Tibial nerve (tissue), 4 donors: ENCODE data around the gene RCAN1. TPM values are rescaled to one million over a fixed set of nuclear protein-coding genes. Genes with fewer than 3 reads are reported as not detected.
A peak's percentile ranks its signal among the peaks of the same experiment; 100 is the strongest.

Experiments used
- DNase-seq, 2 donors: peaks; one replicate each; pipeline ENCODE4 v3.0.0-alpha.2; 2019; ENCODE audit warnings: low spot score in 2 of 2
- H3K27ac ChIP-seq, 4 donors: fragments of 200-600 bp; sonication (generic) in 3 of 4; one replicate each; pipeline ENCODE4 v1.5.1; 2017 to 2019; ENCODE audit warnings: mild to moderate bottlenecking in 1 of 4
- H3K27me3 ChIP-seq, 2 donors: fragments of 200-600 bp; sonication (generic) in 1 of 2; one replicate each; pipeline versions ENCODE4 v1.5.1 to v1.6.0; 2017 to 2019
- H3K36me3 ChIP-seq, 3 donors: fragments of 200-600 bp; sonication (generic); one replicate each; pipeline ENCODE4 v1.5.1; 2018 to 2019
- H3K4me1 ChIP-seq, 4 donors: fragments of 200-600 bp; sonication (generic) in 3 of 4; one replicate each; pipeline ENCODE4 v1.5.1; 2017 to 2019
- H3K4me3 ChIP-seq, 4 donors: fragments of 200-600 bp; sonication (generic) in 3 of 4; one replicate each; pipeline ENCODE4 v1.5.1; 2017 to 2019; ENCODE audit warnings: mild to moderate bottlenecking in 1 of 4, moderate library complexity in 1 of 4
- H3K9me3 ChIP-seq, 4 donors: fragments of 200-600 bp; sonication (generic) in 3 of 4; one replicate each; pipeline ENCODE4 v1.5.1; 2017 to 2019
- CTCF ChIP-seq, 5 experiments: fragments of 200-600 bp in 3 of 5; fragments of 450-650 bp in 2 of 5; sonication (generic) in 3 of 5; IDR thresholded peaks; one replicate each; pipeline ENCODE4 v1.5.1; 2016 to 2019; ENCODE audit warnings: antibody characterized with exemption in 5 of 5, mild to moderate bottlenecking in 3 of 5, moderate library complexity in 2 of 5
- EP300 ChIP-seq, 2 donors: sonication (generic); formaldehyde crosslinking; IDR thresholded peaks; one replicate each; pipeline ENCODE4 v1.6.1; 2017; ENCODE audit warnings: antibody characterized with exemption in 2 of 2, mild to moderate bottlenecking in 1 of 2
- POLR2A ChIP-seq, 2 donors: fragments of 450-650 bp; IDR thresholded peaks; one replicate each; pipeline ENCODE4 v1.6.1; 2017; ENCODE audit warnings: antibody characterized with exemption in 2 of 2, mild to moderate bottlenecking in 2 of 2, moderate library complexity in 2 of 2
- WGBS, 2 donors: methylation state at CpG; one replicate each; pipeline ENCODE4 v1.1.5; 2018; 5-methylcytosine and 5-hydroxymethylcytosine counted together
- total RNA-seq, 4 donors: library from RNA; depleted of rRNA; stranded (reverse); fragments of >200 nt; gene quantifications; one replicate each; pipeline ENCODE4 v1.1.0, GENCODE V29; 2016

The RCAN1 gene
- total RNA-seq, 4 donors from 2014 or later = 51.8 to 71.2 (median 66.7) TPM

GRCh38 chr21:34523019-34523555 lies 91.8 kb downstream of the RCAN1 start:
- TF ChIP-seq POLR2A (IDR thresholded peaks at IDR 0.05) (no peak), CTCF (IDR thresholded peaks at IDR 0.05) (no peak), EP300 (IDR thresholded peaks at IDR 0.05) (no peak)
- H3K4me3 ChIP-seq = no peak overlapping the region
- peak overlapping the region in 3 of 4 donors; percentile 42 to 93 (median 90) for H3K27ac ChIP-seq
- H3K4me1 ChIP-seq = peaks cover 0 to 80% (median 35%) of the 10 kb centered on the region in 4 donors
- no peaks in the 10 kb centered on the region for H3K27me3 ChIP-seq
- peaks cover 0 to 44% (median 0%) of the 10 kb centered on the region in 3 donors for H3K36me3 ChIP-seq
- WGBS, 2 donors = 92% methylated on average over 6 to 7 of the region's 7 CpGs
- DNase-seq = no peak
- no peaks in the 10 kb centered on the region for H3K9me3 ChIP-seq

- peak overlapping the region in 3 of 4 donors; percentile 42 to 90 (median 54) for H3K27ac ChIP-seq
- H3K4me3 ChIP-seq = no peak overlapping the region
- peaks cover 0 to 77% (median 31%) of the 10 kb centered on the region in 4 donors for H3K4me1 ChIP-seq
- WGBS, 2 donors = 31 to 53% methylated on average over 6 of the region's 6 CpGs
- H3K27me3 ChIP-seq = no peaks in the 10 kb centered on the region
- no peaks in the 10 kb centered on the region for H3K9me3 ChIP-seq
- H3K36me3 ChIP-seq = peaks cover 0 to 52% (median 0%) of the 10 kb centered on the region in 3 donors
- no peak for DNase-seq
- TF ChIP-seq POLR2A (IDR thresholded peaks at IDR 0.05) (no peak), EP300 (IDR thresholded peaks at IDR 0.05) (no peak), CTCF (IDR thresholded peaks at IDR 0.05) (no peak)
These were observed 92.6 kb downstream of the RCAN1 start for GRCh38 chr21:34522284-34522683.

GRCh38 chr21:34521561-34521960 lies 93.4 kb downstream of the RCAN1 start:
- H3K36me3 ChIP-seq = peaks cover 0 to 58% (median 0%) of the 10 kb centered on the region in 3 donors
- no peaks in the 10 kb centered on the region for H3K27me3 ChIP-seq
- no peak for DNase-seq
- peaks cover 0 to 74% (median 29%) of the 10 kb centered on the region in 4 donors for H3K4me1 ChIP-seq
- 97 to 98% methylated on average over 7 of the region's 7 CpGs for WGBS, 2 donors
- H3K27ac ChIP-seq = peak overlapping the region in 2 of 4 donors; percentile 46 to 90
- H3K9me3 ChIP-seq = no peaks in the 10 kb centered on the region
- TF ChIP-seq POLR2A (IDR thresholded peaks at IDR 0.05) (no peak), CTCF (IDR thresholded peaks at IDR 0.05) (no peak)
- H3K4me3 ChIP-seq = no peak overlapping the region

- Histone ChIP-seq H3K4me3 (no peak overlapping the region), H3K27ac (peak overlapping the region in 2 of 4 donors; percentile 46 to 90), H3K27me3 (no peaks in the 10 kb centered on the region), H3K36me3 (peaks cover 0 to 60% (median 0%) of the 10 kb centered on the region in 3 donors), H3K4me1 (peaks cover 0 to 75% (median 27%) of the 10 kb centered on the region in 4 donors), H3K9me3 (no peaks in the 10 kb centered on the region)
- TF ChIP-seq CTCF (IDR thresholded peaks at IDR 0.05) = no peak
- TF ChIP-seq EP300 (IDR thresholded peaks at IDR 0.05) = no peak
- no peak for TF ChIP-seq POLR2A (IDR thresholded peaks at IDR 0.05)
- DNase-seq = no peak
- WGBS, 2 donors = 84 to 86% methylated on average over 20 of the region's 20 CpGs
These were observed 94.0 kb downstream of the RCAN1 start for GRCh38 chr21:34520764-34521508.

GRCh38 chr21:34520281-34520680 lies 94.6 kb downstream of the RCAN1 start:
- H3K27ac ChIP-seq = peak overlapping the region in 2 of 4 donors; percentile 46
- no peak for DNase-seq
- peaks cover 0 to 63% (median 0%) of the 10 kb centered on the region in 3 donors for H3K36me3 ChIP-seq
- no peak for TF ChIP-seq CTCF (IDR thresholded peaks at IDR 0.05)
- TF ChIP-seq EP300 (IDR thresholded peaks at IDR 0.05) = no peak
- TF ChIP-seq POLR2A (IDR thresholded peaks at IDR 0.05) = no peak
- peaks cover 0 to 69% (median 23%) of the 10 kb centered on the region in 4 donors for H3K4me1 ChIP-seq
- WGBS, 2 donors = 67 to 79% methylated on average over 6 of the region's 6 CpGs
- H3K27me3 ChIP-seq = no peaks in the 10 kb centered on the region
- no peaks in the 10 kb centered on the region for H3K9me3 ChIP-seq
- H3K4me3 ChIP-seq = no peak overlapping the region
